Stimulated activated CD4-positive, alpha-beta T cell treated with anti-CD3 and anti-CD28 coated beads, TNF-alpha, amount 100 ng/mL, for 4 hours (primary cell): ENCODE data around the gene USP7.

ENCODE experiments used
- DNase-seq, 3 experiments: peaks; one replicate each; pipeline ENCODE4 v3.0.0-alpha.2; 2020; ENCODE audit warnings: low read depth in 3 of 3

The USP7 gene

GRCh38 chr16:8862309-8863130 lies 101.2 kb downstream of the USP7 start:
- DNase-seq: no peak

- DNase-seq: no peak
These were observed 102.0 kb downstream of the USP7 start for GRCh38 chr16:8861563-8862308.

GRCh38 chr16:8859913-8860881 lies 103.5 kb downstream of the USP7 start:
- no peak for DNase-seq

- DNase-seq: no peak
These were observed 104.5 kb downstream of the USP7 start for GRCh38 chr16:8858994-8859912.

GRCh38 chr16:8855972-8856371 lies 107.7 kb downstream of the USP7 start:
- no peak for DNase-seq

GRCh38 chr16:8855051-8855786 lies 108.5 kb downstream of the USP7 start:
- no peak for DNase-seq

- DNase-seq: no peak
These were observed 109.3 kb downstream of the USP7 start for GRCh38 chr16:8854298-8854948.

- DNase-seq: no peak
These were observed 110.1 kb downstream of the USP7 start for GRCh38 chr16:8853611-8854010.

GRCh38 chr16:8853150-8853549 lies 110.6 kb downstream of the USP7 start:
- no peak for DNase-seq

GRCh38 chr16:8852534-8852933 lies 111.2 kb downstream of the USP7 start:
- no peak for DNase-seq

- no peak for DNase-seq
These were observed 111.8 kb downstream of the USP7 start for GRCh38 chr16:8851761-8852403.

GRCh38 chr16:8850279-8850885 lies 113.3 kb downstream of the USP7 start:
- no peak for DNase-seq

- DNase-seq: no peak
These were observed 114.2 kb downstream of the USP7 start for GRCh38 chr16:8849411-8850011.

GRCh38 chr16:8848939-8849391 lies 114.7 kb downstream of the USP7 start:
- DNase-seq: no peak

GRCh38 chr16:8848231-8848938 lies 115.3 kb downstream of the USP7 start:
- no peak for DNase-seq

GRCh38 chr16:8847623-8848022 lies 116.1 kb downstream of the USP7 start:
- DNase-seq: no peak

- DNase-seq: no peak
These were observed 116.6 kb downstream of the USP7 start for GRCh38 chr16:8847145-8847544.
